GM18508 (cell line): ENCODE results near the gene MEGF6.

Experiments
- ATAC-seq: cut with Tn5 transposase; IDR thresholded peaks from one replicate; pipeline ENCODE4 v1.9.1; 2021; ENCODE audit warnings: moderate number of reproducible peaks; ENCODE audit not compliant: insufficient read depth, unreplicated experiment

Gene MEGF6

DNA sequence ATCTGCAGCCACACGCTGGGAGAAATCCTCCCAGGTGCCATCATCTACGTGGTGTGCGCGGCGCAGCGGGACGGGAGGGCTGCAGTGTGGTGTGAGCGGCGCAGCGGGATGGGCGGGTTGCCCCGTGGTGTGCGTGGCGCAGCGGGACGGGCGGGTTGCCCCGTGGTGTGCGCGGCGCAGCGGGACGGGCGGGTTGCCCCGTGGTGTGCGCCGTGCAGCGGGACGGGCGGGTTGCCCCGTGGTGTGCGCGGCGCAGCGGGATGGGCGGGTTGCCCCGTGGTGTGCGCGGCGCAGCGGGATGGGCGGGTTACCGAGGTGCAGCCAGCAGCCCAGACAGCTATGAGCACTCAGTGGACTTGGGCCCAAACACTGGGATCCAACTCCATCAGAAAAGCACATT, 33.9 kb upstream of the MEGF6 start:
- no peak for ATAC-seq

DNA sequence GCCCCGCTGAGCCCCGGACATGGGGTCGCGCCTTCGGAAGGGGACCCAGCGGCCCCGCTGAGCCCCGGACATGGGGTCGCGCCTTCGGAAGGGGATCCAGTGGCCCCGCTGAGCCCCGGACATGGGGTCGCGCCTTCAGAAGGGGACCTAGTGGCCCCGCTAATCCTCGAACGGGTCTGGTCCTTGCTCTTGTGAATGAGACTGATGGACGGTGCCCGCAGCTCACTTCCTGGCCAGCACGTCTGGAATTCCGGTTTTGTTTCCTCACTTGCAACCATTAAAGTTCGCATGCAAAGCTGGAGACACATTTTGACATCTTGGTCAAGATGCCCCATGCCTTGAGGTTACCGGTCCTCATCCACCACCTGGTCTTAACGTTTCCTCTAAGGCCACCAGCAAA, 33.0 kb upstream of the MEGF6 start:
- no peak for ATAC-seq

DNA sequence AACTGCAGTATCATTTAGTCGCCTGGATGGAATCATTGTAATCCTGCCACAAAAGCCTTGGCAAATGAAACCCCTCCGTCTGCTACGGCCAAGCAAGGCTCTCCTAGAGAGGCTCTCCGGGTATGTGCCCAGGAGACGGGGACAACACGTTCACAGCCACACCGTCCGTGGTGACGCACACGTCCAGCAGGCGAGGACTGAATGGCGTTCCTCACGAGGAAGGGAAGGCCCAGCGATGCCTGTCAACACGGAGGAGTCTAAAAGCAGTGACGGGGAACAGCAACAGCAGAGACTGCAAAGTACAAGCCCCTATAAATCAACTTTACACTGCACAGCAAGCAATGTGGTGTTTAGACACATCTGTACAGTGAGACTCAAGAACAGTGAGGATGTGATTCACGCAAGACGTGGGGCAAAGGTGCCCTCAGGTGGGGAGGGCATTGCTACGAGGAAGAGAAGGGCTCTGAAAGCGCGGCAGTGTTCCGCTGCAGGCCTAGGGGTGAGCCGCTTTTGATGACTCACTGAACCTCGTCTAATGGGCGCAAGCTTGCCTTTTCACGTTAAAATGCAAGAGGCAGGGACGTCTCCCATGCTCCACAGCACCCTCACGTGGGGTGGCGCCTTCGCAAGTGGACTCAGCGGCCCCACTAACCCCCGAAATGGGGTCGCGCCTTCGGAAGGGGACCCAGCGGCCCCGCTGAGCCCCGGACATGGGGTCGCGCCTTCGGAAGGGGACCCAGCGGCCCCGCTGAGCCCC, 31.8 kb upstream of the MEGF6 start:
- ATAC-seq: no peak

DNA sequence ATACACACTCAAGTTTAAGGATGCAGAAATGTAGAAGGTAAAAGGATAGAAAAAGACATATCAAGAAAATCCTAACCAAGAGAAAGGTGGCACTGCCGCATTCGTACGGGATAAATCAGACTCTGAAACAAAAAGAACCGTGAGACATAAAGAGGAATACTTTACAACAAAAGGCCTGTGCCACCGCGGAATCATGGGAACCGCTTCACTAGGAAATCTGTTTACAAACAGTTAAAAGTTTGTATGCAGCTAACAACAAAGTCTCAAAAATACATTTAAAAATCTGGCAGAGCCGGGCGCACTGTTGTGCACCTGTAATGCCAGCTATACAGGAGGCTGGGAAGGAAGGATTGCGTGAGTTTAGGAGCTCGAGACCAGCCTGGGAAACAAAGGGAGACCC, 30.5 kb upstream of the MEGF6 start:
- no peak for ATAC-seq

DNA sequence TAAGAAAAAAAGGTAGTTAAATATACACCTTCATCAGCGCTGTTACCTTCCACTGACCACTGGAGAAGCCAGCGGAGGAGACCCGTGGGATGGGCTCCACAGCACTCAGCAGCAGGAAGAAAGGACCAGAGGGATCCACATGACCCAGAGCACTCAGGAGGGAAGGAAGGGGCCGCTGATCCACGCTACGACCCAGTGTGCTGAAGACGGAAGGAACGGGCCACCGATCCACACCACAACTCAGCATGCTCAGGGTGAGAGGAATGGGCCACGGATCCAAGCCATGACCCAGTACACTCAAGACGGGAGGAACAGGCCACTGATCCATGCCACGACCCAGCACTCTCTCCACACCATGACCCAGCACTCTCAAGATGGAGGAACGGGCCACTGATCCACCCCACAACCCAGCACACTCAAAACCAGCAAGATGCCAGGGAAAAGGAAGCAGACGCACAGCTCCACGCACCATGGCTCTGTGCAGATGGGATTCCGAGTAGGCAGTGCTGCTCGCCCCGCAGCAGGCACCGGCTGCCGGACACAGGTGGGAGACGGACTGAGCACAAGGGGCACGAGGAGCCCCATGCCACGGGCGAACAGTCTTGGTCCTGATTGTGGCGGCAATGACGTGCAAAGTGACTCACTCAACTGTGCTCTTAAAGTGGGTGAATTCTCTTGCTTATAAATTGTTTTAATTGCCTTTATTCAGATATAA, 29.9 kb upstream of the MEGF6 start:
- ATAC-seq: no peak

DNA sequence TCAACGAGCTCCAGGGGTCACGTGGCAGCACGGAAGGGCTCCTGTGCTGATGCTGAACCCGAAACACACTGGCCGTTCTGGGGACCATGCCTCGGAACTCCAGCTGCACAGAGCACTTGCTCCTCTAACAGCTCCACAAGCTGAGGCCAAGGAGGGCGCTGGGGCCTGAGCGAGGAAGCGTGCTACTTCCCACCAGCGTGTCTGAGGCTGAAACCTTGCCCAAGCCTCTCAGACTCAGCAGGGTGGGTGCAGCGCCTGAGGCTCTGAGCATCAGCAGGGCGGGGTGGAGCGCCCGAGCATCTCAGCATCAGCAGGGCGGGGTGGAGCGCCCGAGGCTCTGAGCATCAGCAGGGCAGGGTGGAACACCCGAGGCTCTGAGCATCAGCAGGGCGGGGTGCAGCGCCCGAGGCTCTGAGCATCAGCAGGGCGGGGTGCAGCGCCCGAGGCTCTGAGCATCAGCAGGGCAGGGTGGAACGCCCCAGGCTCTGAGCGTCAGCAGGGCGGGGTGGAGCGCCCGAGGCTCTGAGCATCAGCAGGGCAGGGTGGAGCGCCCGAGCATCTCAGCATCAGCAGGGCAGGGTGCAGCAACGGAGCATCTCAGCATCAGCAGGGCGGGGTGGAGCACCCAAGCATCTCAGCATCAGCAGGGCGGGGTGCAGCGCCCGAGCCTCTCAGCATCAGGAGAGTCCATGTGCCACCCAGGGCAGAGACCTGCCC, 29.0 kb upstream of the MEGF6 start:
- no peak for ATAC-seq

DNA sequence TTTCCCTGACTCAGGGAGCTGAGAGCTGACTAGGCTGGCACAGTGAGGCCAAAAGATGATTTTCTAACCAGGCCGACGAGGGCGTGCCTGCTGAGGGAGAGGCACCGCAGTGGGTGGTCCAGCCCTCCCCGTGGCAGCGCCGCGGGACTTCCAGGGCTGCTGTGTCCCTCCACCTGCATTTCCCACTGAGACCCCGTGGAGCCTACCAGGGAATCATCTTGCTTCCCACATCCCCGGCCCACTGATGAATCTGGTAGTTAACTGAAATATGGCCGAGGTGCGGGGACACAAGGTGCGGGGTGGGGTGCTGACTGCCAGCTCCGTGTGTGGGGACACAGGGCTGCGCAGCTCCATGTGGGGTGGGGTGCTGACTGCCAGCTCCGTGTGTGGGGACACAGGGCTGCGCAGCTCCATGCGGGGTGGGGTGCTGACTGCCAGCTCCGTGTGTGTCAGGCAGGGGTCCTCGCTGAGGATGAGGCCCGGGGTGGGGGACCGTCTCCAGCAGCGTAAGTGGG, 28.1 kb upstream of the MEGF6 start:
- ATAC-seq: no peak

DNA sequence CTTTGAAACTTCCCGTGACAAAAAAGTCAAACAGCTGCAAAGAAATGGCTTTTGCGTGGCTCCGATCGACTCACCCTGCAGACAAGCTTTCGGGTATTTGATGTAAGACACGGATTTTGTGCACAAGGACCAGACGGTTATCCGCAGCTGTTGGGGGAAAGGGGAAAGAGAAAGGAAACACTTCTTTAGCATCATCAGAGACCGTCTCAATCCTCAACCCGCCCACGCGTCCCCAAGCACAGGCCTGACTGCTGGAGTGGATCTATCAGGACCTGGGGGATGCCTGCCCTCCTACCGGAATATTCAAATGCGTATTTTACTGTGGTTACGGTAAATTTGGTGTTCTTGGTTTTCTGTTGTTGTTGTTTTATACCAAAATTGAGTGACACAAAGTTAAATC, 27.4 kb upstream of the MEGF6 start:
- no peak for ATAC-seq

DNA sequence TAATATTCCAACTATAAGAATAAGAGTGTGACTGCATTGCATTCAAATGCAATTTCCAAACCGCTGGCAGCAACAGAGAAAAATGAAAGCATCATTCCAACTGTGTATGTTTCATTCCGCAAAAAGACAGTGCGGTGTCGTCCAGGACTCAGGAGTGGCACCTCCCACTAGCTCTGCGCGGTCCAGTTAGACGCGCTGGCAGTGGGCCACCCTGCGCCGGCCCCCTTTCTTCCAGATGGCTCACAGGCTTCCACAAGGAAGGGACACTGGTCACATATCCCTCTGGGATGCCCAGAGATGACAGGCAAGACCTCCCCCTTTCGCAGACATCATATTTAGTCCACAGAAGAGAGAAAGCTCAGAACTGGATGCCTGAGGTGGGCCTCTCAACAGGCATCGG, 26.7 kb upstream of the MEGF6 start:
- no peak for ATAC-seq

DNA sequence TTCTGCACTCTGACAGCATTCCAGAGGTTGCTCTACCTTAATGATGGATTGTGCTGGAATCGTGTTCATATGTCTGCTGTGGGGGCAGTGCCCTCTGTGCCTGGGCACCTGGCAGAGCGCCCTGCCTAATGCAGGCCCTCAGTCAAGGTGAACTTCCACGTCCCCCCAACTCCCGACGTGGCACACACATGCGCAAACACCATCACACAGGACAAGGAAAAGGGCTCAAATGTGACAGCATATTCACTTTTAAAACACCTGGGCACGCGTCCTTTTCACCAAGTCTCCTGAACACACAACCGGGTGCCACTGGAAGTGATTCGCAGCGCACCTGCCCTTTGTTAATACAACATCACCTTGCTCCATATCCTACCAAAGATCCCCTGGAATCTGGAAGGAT, 25.2 kb upstream of the MEGF6 start:
- no peak for ATAC-seq

DNA sequence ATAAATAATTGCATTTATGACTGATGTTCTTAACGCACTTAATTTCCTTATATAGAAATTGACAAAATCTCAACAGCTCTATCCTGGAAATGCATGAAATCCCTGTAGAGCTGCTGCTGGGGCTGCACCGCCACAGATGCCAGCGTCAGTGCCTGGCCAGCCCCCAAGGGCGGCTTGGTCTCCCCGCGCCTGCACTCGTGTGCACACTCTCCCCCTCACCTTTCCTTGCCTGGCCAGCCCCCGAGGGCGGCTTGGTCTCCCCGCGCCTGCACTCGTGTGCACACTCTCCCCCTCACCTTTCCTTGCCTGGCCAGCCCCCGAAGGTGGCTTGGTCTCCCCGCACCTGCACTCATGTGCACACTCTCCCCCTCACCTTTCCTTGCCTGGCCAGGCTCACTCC, 24.8 kb upstream of the MEGF6 start:
- ATAC-seq: no peak

DNA sequence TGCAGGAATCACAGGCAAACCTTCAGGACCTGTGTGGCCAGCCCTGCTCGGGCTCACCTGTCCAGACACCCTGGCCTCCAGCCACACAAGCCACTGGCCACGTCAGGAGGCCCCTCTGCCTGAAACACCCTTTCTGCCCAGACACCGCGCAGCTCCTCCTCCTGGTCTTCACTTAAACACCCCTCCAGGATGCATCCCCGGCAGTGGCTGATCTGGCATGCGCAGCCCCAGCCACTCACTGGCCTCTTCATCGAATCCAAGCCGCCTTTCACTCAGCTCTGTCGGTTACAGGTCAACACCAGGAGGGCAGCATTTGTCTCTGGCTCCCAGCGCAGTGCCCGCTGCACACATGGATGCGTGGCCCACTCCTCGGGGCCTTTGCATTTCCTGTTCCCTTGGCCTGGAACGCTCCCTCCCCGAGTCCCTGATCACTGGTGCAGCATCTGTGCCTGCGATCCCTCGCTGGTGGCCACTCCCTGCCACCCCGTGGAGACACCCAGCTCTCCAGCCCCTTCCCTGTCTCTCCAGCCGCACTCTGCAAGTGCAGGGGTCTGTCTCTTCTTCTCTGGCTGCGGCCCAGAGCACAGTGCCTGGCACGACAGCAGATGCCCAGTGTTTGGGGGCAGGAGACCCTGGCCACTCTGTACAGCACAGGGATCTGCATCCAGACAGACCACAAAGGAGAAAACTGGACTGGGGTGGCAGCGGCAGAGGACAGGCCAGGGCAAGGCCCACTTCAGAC, 22.9 kb upstream of the MEGF6 start:
- ATAC-seq: no peak

DNA sequence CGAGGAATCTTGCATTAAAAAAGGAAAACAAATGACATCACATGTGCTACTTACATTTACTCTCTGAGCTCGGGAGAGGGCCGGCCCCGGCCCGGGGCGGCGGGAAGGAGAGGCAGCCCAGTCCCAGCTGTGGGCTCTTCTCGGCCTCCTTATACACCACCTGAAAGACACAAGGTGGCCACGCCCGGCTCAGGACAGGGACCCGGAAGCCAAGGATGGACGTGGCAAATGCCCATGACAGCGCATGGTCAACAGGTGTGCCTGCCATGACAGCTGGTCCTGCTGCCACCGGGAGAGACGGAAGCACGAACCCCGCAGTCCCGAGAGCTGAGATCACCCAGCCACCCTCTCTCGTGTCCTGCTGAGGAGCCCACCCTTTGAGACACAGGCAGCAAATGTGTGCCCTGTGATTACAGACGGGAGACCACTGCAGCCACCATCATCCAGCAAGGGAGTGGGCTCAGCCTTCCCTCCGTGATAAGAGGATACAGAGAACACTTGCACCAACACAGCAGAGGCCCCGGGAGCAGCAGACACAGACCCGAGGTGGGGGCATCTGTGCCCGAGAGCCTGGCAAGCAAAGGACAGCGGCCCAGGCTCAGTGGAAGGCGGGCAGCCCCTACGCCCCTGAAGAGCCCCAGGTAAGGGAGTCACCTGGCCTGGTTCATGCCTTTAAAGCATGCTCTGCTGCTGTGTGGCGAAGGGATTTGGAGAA, 22.2 kb upstream of the MEGF6 start:
- no peak for ATAC-seq

DNA sequence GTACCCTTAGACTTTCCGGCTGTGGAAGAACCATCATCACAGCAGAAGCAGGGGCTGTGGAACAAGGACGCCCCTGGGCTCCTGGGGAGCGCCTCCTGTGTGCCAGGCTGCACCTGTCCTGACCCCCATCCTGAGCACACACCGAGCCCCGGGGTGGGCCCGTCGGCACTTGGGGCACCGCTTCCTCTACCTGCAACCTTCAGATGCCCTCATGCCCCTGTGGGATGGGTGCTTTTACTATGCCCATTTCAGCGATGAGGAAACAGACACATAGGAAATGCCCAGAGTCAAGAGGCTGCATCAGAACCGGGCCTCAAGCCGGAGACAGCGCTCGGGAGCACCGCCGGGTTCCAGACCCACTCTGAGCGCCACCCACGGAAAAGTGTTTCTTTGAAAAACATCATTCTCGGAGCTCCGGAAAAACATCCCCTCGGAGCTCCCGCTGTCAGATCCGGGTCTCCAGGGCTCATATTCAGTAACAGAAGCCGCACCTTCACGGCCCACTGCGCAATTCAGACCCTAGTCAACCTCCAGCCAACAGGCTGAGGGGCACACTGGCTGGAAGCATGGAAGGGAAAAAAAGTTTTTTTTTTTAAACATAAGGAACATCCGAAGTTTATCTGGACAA, 21.5 kb upstream of the MEGF6 start:
- no peak for ATAC-seq

DNA sequence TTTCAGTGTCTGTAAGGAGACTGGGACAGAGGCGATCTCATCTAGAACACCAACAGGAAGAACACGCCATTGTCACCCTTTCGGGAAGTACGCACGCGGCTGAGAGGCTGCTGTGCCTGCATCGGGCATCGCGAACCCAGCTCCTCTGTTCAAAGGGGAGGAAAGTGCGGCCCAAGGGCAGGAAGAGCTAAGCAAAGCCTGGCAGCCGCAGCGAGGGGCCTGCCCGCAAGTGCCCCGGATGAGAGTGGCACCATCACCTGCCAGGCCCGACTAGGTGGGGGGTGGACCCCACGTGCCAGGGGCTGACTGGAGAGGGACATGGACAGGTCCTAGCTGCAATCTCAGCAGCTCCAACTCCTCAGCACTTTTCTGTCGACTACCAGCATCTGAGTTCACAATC, 21.0 kb upstream of the MEGF6 start:
- no peak for ATAC-seq

DNA sequence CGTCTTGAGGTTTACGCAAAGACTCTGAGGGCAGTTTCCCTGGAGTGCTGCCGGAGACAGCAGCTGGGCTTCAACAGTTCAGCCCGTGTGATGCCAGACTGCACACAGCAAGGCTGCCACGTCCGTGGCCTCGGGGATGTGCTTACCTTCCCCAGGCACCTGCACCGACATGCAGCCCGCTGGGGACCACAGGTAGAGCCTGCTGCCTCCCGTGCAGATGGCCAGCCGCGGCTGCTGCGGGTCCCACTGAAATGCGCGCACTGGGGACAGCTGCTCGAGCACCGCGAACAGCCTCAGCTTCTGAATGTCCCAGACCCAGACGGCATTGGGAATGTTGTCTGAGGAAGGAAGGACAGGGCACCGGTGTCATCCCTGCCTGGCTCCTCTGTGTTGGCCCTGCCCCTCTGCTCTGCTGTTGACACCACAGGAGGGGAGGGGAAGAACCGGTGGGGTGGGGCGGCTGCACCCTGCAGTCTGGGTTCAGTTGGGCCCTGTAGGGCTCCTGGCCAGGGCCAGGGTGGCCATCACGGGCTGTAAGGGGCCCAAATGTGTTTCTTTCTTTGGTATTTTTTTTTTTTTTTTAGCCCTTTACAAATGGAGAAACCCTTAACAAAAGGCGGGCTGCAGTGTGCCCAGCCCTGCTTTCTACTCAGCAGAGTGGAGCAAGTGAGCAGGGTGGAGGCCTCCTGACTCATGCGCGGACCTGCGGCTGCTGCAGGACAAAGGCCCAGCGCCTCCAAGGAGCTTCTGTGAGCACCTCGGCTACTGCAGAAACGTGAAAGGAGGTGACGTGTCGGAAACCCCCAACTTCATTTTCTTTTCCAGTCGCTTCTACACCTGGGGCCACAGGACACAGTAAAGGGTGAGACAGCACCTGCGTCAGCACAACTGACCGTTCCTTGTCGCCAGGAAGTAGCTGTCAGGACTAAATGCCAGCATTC, 20.3 kb upstream of the MEGF6 start:
- ATAC-seq: no peak

DNA sequence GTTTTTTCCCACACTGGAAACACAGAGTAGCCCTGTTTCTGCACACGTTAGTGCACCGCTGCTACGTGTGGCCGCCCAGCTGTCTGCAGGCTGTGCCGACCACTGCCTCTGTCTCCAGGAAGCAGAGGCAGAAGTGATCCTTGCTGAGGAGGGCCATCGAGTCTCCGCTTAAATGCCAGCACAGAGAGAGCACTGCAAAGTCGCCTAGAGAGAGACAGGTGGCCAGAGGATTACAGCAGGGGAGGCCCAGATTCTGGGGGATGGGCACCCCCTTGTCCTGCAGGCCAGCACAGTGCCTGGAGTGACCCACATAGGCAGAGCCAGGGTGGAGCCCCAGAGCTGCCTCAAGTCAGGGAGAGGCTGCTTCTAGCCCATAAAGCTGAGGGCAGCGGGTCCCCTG, 19.6 kb upstream of the MEGF6 start:
- ATAC-seq: no peak

DNA sequence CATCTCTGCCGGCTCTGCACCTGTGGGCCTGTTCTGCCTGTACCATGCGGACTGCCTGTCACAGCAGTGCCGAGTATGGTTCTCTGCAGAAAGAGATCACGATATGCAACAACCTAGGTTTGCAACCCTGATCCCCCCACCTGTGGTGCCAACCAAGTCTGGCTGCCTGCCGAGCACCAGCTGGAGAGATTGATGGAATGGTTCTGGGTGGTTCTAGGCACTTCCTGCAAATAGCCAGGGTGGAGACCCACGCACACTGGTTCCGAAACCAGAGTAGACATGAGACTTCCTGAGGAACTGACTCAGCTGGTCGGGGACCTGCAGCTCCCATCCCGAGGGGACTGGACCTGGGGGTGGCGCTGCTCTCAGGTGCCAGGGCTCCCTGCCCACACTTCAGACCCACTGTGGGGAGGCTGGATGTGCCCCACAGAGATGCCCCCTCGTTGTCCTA, 18.9 kb upstream of the MEGF6 start:
- no peak for ATAC-seq
